NCI-H226 (cell line): Measurements from ENCODE around the gene OBSCN.

Source experiments
- DNase-seq: peaks from one replicate; pipeline ENCODE4 v3.0.0-alpha.2; 2015

OBSCN gene

DNA sequence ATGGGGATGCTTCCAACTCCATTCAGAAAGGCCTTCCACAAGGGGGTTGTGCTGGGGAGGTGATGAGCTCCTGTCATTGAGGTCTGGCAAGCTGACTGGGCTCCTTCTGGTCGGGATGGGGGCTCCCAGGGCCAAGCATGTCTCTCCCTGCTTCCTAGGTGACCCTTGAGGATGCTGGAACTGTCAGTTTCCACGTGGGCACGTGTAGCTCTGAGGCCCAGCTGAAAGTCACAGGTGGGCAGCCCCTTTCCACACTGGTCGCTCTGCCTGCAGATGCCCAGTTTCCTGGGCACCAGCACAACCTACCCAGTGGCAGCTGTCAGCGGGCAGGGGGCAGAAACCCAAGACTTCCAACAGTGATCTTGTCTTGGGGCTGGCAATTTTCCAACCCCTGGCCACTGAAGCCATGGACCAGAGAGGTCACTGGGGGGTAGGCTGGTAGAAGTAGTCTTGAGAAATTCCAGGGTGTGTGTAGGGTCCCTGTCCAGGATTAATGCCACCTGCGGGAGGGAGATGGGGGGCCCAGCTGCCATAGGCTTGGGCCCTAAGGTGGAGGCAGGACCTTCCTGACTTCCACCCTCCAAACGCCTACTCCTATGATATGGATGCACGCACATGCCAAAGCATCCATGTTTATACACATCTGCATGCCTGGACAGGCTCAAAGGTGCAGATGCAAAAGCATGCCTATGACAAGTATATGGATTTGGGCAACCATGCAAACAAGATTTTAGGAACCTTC, 101.7 kb downstream of the OBSCN start:
- no peak for DNase-seq

- DNase-seq = no peak
These were observed 102.4 kb downstream of the OBSCN start for GRCh38 chr1:228310162-228310792.

GRCh38 chr1:228311091-228311490, 103.2 kb downstream of the OBSCN start:
- DNase-seq = no peak

DNA sequence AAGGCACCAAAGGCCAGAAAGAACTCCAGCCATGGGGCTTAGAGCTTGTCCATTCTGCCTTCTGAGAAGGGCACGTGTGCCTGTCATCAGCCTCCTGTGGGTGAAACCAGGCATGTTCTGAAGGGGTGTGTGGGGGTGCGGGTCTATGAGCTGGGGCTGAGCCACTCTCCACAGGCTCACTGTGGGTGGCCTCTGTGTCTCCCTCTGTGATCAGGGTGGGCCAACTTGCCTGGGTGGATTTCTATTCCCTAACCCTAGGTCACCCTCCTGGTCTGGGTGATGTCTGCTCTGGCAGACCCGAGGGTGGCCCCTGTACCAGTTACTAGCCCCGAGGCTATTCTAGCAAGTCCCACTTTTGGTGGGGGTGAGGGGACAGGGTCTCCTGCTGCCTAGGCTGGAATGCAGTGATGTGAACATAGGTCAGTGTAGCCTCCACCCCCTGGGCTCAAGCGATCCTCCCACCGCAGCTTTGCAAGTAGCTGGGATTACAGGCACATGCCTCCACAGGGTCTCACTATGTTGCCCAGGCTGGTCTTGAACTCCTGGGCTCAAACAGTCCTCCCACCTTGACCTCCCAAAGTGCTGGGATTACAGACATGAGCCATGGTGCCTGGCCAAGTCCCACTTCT, 104.4 kb downstream of the OBSCN start:
- DNase-seq = no peak

DNA sequence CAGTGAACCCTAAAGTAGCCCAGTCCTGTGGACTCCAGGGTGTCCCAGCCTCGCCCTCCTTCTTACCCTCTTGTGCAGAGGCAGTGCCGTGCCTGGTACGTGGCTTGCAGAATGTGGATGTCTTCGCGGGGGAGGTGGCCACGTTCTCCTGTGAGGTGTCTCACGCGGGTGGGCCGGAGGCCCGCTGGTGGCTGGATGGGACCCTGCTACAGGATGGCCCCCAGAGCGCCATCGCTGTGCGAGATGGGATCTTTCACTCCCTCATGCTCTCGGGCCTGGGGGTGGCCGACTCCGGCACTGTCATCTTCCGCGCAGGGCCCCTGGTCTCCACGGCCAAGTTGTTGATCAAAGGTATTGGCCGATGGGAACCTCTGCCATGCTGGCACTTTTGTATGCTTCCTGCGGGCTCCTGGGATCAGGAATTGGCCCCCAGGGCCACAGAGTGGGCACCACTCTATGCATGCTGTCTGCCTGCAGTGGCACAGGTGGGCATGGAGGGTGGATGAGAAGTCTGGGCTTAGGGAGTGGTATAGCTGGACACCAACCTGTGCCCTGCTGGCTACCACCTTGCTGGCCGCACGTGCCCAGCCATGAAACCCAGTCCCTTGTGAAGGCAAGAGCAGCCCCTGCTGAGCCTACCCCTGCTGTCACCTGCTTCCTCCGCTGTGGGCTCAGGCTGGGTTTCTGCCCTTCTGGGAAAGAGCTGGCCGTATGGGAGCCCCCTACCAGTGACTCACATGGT, 105.9 kb downstream of the OBSCN start:
- no peak for DNase-seq

DNA sequence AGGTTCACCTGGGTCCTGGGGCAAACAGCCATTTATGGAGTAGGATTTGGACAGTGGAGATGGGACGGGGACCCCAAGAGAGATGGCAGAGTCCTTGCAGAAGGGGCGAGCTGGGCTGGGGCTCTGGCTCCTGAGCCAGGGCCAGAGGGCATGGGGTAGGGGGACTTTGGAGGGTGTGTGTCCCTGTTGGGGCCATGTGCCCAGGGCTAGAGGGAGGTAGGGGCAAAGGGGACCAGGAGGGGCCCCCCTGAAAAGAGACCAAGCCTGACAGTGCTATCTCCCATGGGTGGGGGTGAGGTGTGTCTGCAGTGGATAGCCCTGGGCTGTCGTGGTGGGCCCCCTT, 106.4 kb downstream of the OBSCN start:
- DNase-seq = no peak

GRCh38 chr1:228314658-228315483, 107.0 kb downstream of the OBSCN start:
- DNase-seq = no peak

DNA sequence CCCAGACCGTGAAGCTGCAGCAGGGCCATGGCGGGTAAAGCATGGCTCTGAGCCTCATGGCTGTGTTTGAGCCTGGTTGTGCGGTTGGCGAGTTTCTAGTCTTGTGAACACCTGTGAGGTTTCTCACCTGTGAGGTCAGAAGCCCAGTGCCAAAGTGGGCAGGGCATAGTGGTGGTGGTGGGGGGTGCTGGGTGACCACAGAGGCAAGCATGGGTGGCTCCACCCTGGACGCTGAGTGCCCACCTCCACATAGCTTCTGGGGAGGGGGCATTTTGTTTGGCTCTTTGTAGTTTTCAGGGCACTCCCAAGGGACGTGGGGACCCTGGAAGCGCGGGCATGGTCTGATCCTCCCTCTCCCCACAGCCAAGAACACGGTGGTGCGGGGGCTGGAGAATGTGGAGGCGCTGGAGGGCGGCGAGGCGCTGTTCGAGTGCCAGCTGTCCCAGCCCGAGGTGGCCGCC, 107.7 kb downstream of the OBSCN start:
- DNase-seq = no peak

- no peak for DNase-seq
These were observed 108.2 kb downstream of the OBSCN start for GRCh38 chr1:228315945-228316588.

- DNase-seq = no peak
These were observed 108.9 kb downstream of the OBSCN start for GRCh38 chr1:228316589-228317387.

GRCh38 chr1:228317411-228317828, 109.6 kb downstream of the OBSCN start:
- DNase-seq = no peak

DNA sequence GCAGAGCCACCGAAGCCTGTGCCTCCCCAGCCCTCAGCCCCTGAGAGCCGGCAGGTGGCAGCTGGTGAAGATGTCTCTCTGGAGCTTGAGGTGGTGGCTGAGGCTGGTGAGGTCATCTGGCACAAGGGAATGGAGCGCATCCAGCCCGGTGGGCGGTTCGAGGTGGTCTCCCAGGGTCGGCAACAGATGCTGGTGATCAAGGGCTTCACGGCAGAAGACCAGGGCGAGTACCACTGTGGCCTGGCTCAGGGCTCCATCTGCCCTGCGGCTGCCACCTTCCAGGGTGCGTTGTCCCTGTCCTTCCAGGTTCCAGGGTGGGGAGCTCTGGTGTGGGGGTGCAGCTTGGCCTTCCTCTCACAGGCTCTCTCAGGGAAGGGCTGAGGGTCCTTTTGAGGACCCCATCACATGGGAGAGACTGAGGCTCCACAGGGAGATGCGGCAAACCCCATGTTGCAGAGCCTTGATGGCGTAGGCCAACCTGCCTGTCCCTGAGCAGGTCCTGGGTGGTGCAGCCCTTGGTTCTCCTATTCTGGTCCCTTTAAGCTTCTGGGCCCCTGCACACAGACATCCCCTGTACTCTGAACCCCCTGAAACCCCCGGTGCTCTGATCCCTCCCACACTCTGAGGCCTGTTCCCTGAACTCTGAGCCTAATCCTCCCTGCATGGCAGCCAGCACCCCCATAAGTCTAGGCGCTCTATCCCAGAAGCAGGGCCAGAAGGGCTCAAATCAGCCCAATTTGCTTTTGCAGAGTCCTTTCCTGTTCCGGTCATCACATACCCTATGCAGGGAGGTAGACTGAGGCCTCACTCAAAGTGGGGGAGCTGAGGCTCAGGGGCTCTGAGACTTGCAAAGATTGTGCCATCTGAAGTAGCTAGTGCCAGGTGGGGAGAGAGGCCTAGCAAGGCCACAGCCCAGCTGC, 110.3 kb downstream of the OBSCN start:
- DNase-seq = no peak

- DNase-seq = no peak
These were observed 111.0 kb downstream of the OBSCN start for GRCh38 chr1:228318823-228319241.

GRCh38 chr1:228319352-228320088, 111.7 kb downstream of the OBSCN start:
- no peak for DNase-seq

DNA sequence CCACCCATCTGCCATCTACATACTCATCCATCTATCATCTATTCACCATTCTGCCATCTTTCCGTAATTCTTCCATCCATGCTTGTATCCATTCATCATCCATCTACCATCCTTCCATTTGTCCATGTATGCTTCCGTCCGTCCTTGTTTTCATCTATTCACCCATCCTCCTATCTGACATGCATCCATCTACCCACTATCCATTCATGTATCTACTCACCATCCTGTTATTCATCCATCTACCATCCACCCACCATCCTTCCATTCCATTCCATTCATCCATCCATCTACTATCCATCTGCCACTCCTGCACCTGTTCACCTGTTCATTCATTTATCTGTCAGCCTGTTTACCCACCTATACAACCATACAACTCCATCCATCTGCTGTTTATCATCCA, 112.5 kb downstream of the OBSCN start:
- DNase-seq = no peak

GRCh38 chr1:228321435-228321834, 113.6 kb downstream of the OBSCN start:
- no peak for DNase-seq

DNA sequence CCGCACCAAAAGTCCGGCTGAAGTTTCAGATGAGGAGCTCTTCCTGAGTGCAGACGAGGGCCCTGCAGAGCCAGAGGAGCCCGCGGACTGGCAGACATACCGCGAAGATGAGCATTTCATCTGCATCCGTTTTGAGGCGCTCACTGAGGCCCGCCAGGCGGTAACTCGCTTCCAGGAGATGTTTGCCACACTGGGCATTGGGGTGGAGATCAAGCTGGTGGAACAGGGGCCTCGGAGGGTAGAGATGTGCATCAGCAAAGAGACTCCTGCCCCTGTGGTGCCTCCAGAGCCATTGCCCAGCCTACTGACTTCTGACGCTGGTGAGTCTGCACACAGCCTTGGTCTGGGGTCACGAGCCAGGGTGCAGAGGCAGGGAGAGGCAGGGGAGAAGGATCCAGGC, 114.1 kb downstream of the OBSCN start:
- no peak for DNase-seq

GRCh38 chr1:228323401-228323800, 115.6 kb downstream of the OBSCN start:
- no peak for DNase-seq

- DNase-seq = no peak
These were observed 117.4 kb downstream of the OBSCN start for GRCh38 chr1:228325267-228325666.
